COLO668 (cell line): ENCODE data around the gene GPR42.
A peak's percentile ranks its signal among the peaks of the same experiment; 100 is the strongest.
"Not testable (repeated sequence)": the region's sequence is repeated elsewhere in the genome, so short reads cannot be mapped to it uniquely, and the experiment has no call there.

ENCODE experiments used
- DNase-seq: peaks from one replicate; lab custom pipeline; 2025; ENCODE audit not compliant: unreplicated experiment; lab: John Stamatoyannopoulos, UW

Gene GPR42

DNA sequence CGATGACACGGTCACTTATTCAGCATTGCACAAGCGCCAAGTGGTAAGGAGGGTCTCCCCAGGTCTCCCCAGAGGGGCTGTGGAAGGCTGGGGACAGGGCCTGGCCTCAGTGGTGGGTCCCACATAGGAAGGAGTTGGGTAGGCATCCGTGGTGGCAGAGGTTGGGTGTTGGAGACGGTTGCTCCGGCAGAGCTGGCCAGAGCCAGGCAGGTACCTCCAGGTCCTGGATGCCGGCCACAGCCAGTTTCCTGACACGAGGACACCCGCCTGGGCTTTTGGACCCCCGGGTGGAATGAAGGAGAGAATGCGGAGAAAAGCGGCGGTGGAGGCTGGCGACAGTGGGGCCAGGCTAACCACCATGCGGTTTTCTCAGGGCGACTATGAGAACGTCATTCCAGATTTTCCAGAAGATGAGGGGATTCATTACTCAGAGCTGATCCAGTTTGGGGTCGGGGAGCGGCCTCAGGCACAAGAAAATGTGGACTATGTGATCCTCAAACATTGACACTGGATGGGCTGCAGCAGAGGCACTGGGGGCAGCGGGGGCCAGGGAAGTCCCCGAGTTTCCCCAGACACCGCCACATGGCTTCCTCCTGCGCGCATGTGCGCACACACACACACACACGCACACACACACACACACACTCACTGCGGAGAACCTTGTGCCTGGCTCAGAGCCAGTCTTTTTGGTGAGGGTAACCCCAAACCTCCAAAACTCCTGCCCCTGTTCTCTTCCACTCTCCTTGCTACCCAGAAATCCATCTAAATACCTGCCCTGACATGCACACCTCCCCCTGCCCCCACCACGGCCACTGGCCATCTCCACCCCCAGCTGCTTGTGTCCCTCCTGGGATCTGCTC lies 24.4 kb upstream of the GPR42 start:
- DNase-seq, result no peak

DNA sequence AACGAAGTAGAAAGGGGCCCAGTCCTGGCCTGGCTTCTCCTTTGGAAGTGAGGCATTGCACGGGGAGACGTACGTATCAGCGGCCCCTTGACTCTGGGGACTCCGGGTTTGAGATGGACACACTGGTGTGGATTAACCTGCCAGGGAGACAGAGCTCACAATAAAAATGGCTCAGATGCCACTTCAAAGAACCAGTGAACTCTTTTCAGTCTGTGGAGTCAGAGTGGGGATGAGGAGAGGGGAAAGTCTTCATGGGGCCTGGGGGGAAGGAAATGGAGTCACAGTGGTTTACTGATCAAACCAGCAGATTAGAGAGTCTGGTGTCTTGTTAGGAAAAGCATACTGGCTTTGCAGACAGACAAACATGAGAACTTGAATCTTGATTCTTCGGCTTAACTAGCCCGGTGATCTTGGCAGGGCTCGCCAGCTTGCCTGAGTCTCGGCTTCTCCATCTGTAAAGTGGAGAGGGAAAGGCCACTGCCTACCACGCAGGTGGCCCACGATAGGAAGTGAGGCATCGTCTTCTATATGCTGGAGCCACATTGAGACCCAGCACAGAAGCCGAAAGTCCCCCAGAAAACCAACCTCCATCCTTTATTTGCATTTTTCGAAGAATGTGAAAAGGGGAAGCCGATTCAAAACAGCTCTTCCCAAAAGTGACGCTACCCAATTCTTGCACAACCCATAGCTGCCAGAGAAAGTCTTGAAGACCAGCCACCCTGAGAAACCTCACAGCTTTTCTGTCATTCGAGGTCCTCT lies 23.5 kb upstream of the GPR42 start, which contains the start of gene FFAR1:
Gene FFAR1 (plus strand): TSS at position 732 of the 759 bp plus-strand sequence. CDS start 3,650 bp downstream, outside the sequence.
- no peak for DNase-seq

DNA sequence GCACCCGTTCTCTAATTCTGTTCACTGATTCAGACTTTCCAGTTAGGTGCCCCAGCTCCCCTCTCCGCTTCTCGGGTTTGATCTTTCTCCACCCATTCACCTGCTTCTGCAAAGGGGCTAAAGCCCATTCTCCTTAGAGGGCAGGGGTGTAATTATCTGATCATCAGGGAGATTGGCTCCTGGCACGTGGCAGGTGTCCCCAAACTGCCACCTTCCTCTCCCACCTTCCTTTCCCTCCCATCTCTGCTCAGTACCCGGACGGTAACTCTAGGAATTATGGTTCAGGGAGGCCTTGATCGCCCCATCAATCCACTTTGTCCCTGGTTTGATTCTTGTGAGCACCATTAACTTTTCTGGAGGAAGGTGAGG lies 23.0 kb upstream of the GPR42 start:
- DNase-seq, result no peak

DNA sequence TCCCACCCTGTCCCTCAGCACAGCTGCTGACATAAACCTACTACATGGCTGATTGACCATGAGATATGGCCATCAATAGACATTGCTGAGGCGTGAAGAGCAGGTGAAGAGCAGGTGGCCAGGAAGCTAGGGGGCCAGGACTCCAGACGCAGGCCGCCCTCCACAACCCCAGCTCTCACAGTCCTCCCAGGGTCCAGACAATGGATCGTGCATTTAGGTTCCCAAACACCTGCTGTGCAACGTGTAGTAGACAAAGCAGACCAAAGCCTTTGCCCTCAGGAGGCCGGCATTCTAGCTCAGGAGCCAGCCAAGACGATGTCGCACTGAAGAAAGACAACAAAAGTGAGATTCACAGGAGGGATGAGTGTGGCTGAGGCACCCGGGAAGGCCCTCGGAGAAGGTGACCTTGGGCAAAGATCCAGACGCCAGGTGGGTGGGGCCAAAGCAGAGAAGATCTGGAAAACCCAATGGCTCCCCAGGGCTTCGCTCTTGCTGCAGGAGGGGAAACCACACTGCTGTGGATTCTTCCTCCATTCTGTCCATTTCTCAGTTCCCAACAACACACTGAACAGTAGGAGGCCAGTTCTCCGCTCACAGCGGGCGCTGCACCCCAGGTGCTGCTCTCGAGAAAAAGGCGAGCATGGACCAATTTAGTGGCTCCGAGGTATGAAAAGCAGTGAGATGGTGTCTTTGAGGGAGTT lies 21.8 kb upstream of the GPR42 start:
- peak; percentile 63 for DNase-seq

DNA sequence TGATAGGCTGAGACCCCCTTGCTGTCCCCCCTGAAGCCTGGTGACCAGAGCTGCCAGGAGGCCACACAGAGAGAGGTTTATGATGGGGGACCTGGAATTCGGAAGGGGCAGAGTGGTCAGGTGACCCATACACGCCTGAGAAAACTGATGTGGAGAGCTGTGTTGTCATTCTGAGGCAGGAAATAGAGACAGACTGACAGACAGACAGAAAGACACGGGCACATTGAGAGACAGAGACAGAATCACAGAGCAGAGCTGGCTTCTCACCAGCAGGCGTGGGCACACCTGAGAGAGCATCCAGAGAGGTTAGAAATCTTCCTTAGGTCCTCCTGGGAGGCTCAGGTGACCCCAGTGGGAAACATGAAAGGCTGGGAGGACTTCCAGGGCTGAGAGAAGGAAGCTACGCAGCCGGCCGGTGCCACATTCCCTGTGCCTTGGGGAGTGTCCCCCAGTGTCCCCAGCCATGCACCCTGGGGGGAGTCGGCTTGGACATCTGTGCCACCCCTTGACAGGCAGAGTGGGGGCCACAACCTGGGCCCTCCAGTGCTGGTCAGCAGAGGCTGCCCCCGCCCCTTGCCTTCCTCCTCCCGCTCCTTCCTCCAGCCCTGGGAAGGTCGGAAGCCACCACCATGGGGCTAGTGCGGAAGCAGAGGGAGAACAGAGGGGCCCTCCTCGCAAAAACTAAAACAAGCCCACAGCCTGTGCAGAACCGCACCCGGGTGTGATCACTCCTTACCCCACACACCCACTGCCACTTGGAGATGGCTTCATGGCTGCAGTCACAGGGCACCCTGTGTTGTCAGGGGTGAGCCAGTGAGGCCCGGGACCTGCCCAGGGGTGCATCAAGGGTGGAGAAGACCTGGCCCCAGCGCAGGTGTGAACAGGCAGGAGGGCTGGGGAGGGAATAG lies 21.0 kb upstream of the GPR42 start:
- DNase-seq, result no peak

DNA sequence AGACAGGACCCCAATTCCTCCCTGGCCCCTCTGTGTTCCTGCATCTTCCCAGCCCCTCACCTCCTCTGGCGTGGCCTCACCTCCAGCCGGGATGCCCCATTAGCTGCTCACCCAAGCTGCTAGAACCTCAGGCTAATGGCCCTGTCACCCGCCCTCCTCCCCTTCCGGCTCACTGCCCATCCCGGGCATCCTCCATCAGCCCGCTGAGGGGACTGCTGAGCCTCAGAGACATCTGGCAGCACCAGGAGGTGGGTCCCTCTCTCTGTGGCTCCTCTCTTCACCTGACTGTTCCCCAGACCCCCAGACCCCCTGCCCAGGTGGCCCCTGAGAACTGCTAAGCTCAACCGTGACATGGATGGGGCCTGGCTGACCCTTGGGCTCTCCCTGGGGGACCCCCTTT lies 20.3 kb upstream of the GPR42 start:
- DNase-seq, result no peak

DNA sequence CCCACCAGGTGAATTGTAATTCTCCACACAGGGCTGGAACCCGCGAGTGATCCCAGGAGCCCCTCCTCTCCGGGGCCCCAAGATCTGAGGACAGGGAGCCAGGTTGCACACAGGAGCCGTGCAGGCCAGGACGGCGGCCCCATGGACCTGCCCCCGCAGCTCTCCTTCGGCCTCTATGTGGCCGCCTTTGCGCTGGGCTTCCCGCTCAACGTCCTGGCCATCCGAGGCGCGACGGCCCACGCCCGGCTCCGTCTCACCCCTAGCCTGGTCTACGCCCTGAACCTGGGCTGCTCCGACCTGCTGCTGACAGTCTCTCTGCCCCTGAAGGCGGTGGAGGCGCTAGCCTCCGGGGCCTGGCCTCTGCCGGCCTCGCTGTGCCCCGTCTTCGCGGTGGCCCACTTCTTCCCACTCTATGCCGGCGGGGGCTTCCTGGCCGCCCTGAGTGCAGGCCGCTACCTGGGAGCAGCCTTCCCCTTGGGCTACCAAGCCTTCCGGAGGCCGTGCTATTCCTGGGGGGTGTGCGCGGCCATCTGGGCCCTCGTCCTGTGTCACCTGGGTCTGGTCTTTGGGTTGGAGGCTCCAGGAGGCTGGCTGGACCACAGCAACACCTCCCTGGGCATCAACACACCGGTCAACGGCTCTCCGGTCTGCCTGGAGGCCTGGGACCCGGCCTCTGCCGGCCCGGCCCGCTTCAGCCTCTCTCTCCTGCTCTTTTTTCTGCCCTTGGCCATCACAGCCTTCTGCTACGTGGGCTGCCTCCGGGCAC lies 19.3 kb upstream of the GPR42 start:
- no peak for DNase-seq

DNA sequence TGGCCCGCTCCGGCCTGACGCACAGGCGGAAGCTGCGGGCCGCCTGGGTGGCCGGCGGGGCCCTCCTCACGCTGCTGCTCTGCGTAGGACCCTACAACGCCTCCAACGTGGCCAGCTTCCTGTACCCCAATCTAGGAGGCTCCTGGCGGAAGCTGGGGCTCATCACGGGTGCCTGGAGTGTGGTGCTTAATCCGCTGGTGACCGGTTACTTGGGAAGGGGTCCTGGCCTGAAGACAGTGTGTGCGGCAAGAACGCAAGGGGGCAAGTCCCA lies 18.8 kb upstream of the GPR42 start:
- no peak for DNase-seq

DNA sequence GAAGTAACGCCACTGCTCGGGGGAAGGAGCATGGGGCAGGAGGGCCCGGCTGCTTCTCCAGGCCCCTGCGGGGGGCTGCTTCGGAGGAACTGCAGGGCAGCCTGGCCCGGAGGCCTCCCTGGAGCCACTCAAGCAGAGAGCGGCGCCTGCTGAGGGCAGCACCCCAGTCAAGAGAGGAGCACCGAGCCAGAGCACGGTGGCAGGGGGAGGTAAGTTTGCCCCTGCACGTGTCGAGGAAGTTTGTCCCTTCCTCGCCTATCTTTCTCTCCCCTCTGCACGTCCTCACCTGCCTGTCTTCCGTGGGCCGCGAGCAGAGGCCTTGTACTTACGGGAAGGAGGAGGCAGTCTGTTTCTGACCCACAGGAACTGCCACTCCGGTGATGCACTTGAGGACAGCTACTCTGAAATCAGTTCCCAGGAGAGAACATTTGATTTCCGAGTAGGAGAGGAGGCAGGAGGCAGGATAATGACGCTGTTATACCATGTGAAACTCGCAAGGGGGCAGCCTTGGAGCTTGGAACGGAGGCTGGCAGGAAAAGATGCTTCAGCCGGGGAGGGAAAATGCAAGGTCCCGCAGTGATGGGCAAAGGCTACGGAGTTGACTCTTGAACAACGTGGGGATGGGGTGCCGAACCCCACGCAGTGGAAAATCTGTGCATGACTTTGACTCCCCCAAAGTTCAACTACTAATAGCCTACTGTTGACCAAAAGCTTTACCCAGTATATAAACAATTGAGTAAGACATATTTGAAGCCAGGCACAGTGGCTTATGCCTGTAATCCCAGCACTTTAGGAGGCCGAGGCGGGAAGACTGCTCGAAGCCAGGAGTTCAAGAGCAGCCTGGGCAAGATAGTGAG lies 18.2 kb upstream of the GPR42 start:
- peak; percentile 64 for DNase-seq

DNA sequence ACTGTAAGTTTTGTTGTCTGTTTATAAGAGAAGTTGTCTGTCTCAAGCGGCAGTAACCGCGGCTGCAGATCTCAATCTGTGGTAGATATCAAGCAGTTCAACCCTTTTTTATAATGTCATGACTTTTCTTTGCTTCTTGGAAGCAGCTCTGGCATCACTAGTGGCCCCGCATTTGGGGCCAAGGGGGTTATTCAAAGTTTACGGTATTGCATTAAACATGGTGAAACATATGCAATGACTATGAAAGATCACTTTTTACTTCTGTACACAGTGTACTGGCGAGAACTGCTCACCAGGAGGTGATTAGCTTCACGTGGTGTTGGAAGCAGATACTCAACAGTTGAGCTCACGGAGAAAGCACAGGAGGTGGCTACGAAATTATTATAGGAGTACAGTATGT lies 17.2 kb upstream of the GPR42 start:
- no peak for DNase-seq

DNA sequence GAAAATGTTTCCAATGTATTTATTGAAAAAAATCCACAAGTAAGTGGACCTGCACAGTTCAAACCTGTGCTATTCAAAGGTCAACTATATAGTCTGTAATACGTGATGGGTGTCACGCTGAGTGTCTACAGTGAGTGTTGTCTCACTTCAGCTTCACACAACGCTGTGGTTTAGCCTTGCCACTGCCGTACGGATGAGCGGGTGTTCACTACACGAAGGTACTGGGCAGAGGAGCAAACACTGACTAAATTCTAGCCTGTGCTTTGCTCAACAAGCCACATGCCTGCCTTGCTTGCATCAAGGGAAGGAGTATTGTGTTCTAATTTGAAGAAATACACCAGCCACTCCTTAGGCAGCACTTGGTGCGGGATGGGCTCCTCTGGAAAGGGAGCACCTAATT lies 16.0 kb upstream of the GPR42 start:
- no peak for DNase-seq

DNA sequence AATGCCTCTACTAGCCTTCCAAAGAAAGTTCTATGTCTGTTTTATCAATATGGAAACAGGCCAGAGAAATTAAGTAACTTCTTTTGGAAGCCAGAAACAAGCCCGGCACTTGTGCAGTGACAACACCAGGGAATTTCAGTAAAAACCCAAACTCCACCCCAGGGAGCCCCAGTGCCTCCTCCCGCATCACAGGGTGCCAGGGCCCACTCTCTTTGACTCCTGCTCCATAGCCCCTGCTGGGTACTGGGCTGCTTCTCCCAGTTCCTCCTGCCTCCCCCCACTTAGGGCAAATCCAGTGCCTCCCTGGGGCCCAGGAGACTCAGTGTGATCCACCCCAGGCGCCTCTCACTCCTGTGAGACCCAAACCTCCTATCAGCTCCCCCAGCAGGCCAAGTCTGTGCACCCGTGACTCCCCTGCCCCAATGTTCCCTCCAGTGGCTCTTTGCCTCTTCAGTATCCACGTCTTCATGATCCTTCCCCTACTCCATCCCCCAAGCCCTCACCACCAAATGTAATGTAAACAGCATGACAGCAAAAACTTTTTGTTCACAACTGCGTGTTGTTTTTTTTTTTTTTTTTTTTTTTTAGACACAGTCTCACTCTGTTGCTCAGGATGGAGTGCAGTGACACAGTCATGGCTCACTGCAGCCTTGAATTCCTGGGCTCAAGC lies 14.9 kb upstream of the GPR42 start:
- no peak for DNase-seq

DNA sequence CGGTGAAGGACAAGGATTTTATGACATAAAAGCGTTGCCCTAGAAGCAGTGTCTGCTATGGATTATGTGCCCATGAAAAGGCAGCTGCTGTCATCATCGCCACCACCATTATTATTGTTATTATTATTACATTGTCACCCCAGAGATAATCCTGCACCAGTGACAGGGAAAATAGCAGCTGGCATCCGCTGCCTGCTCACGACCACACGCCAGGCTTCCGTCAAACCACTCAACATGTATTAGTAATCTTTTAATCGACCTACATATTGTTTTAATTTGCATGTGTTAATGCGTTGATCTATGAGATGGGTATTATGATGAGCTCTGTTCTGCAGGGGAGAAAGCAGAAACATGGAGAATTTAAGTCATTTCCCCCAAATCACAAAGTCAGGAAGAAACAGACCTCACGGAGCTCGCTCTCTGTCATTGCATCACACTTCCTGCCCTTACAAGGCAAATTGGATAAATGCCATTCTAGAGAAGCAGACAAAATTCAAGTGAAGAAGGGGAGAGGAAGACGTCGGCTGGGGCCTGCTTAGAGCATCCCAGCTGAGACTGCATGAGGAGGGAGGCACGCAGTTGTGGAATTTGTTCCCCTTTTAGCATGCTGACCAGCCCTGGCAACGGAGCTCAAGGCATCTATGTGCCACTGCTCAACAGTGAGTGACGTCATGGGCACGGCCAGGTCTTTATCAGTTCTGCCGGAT lies 12.8 kb upstream of the GPR42 start, which contains the start of gene FFAR3:
Gene FFAR3 (plus strand): TSS at position 594 of the 707 bp plus-strand sequence. CDS start 431 bp downstream, outside the sequence.
- DNase-seq, result no peak

DNA sequence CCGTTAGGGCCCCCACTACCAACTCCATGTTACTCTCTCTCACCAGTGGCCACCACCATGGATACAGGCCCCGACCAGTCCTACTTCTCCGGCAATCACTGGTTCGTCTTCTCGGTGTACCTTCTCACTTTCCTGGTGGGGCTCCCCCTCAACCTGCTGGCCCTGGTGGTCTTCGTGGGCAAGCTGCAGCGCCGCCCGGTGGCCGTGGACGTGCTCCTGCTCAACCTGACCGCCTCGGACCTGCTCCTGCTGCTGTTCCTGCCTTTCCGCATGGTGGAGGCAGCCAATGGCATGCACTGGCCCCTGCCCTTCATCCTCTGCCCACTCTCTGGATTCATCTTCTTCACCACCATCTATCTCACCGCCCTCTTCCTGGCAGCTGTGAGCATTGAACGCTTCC lies 12.0 kb upstream of the GPR42 start:
- not testable (repeated sequence) for DNase-seq

DNA sequence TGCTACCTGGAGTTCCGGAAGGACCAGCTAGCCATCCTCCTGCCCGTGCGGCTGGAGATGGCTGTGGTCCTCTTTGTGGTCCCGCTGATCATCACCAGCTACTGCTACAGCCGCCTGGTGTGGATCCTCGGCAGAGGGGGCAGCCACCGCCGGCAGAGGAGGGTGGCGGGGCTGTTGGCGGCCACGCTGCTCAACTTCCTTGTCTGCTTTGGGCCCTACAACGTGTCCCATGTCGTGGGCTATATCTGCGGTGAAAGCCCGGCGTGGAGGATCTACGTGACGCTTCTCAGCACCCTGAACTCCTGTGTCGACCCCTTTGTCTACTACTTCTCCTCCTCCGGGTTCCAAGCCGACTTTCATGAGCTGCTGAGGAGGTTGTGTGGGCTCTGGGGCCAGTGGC lies 11.5 kb upstream of the GPR42 start:
- DNase-seq, result not testable (repeated sequence)

DNA sequence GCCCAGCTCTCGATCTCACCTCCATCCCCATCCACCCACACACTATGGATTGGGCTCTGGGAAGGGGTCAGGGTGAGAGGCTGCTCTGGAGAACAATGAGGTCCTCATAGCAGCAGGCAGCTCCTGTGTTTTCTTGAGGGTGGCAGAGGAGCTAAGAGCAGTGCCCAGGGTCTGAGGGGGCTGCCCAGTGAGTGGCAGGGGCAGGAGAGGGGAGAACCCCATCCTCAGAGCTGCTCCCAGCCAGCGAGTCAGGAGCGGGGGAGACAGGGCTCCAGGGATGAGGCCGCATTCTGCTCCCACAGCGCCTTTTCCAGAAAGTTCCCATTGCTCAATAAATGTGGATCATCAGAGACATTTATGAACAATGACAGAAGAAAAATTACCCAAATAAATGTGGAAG lies 10.8 kb upstream of the GPR42 start:
- not testable (repeated sequence) for DNase-seq

DNA sequence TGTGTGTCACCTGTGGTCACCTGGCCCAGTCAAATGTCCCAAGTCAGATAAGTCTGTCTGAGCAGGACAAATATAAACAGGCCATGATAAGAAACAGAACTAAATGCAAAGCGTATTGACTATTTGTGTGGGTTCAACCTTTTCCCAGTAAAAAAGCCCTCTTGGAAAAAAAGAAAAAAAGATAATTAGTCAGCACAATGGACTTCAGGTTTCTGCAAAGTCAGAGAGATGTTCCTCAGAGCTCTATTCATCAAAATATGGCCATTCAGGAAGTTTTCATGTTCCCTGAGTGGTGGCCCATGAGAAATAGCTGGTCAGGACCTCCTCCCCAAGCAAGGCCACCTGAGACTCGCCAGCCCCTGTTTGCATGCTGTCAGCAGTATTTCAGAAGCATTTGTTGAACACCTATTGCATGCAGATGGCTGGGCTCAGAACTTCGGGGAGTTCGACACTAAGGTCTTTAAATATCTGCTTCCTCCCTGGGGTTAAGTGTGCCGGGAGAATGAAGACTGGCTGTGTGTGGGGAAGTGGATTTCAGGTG lies 9.9 kb upstream of the GPR42 start:
- no peak for DNase-seq
